T-cell (primary cell): Measurements from ENCODE around the gene HGS. TPM values are rescaled to one million over a fixed set of nuclear protein-coding genes. Genes with fewer than 3 reads are reported as not detected.
"Not testable (repeated sequence)": the region's sequence is repeated elsewhere in the genome, so short reads cannot be mapped to it uniquely, and the experiment has no call there.

Experiments used
- ATAC-seq, 4 experiments: fragments of 200-7000 bp in 3 of 4; fragments of 150-1000 bp in 1 of 4; cut with Tn5 transposase; replicated peaks in 1 of 4; 1 replicate in 3 of 4; 2 replicates in 1 of 4; pipeline ENCODE4 v1.10.0; 2021; ENCODE audit warnings: moderate library complexity in 3 of 4, mild to moderate bottlenecking in 2 of 4, moderate number of reproducible peaks in 1 of 4
- CTCF ChIA-PET, 2 donors: fragments of 300-600 bp; sonication (Branson Sonifier 250); formaldehyde crosslinking; loops; one replicate each; lab custom pipeline; 2022; ENCODE audit warnings: antibody characterized with exemption in 2 of 2; lab: Charles Lee
- POLR2A ChIA-PET, 2 donors: fragments of 300-600 bp; sonication (Branson Sonifier 250); formaldehyde crosslinking; loops; one replicate each; lab custom pipeline; 2022; ENCODE audit warnings: antibody characterized with exemption in 2 of 2; lab: Charles Lee
- DNase-seq, 35 experiments: peaks; one replicate each; pipeline versions ENCODE4 v3.0.0 to v3.0.0-alpha.2; 2013 to 2023
- H3K27ac ChIP-seq: one replicate; pipeline ENCODE4 v1.5.1; 2013; ENCODE audit warnings: low read length
- H3K27me3 ChIP-seq, 2 experiments: replicated peaks in 1 of 2; 1 replicate in 1 of 2; 2 replicates in 1 of 2; pipeline versions ENCODE4 v1.6.1 to v1.7.0; 2013; ENCODE audit warnings: low read length in 1 of 2, mixed read lengths in 1 of 2; ENCODE audit not compliant: control insufficient read depth in 2 of 2, insufficient read depth in 2 of 2; ENCODE audit errors: extremely low read depth in 1 of 2
- H3K36me3 ChIP-seq, 2 donors: 1 replicate in 1 of 2; 2 replicates in 1 of 2; pipeline versions ENCODE4 v1.6.1 to v1.7.0; 2013; ENCODE audit warnings: low read length in 1 of 2; ENCODE audit not compliant: control insufficient read depth in 2 of 2, insufficient read depth in 1 of 2; ENCODE audit errors: extremely low read depth in 1 of 2
- H3K4me1 ChIP-seq, 2 experiments: 1 replicate in 1 of 2; 2 replicates in 1 of 2; pipeline versions ENCODE4 v1.6.1 to v1.7.0; 2013; ENCODE audit warnings: low read length in 2 of 2, mixed read lengths in 1 of 2; ENCODE audit not compliant: insufficient read depth in 2 of 2, control insufficient read depth in 1 of 2; ENCODE audit errors: extremely low read depth in 1 of 2
- H3K4me3 ChIP-seq, 2 donors: 1 replicate in 1 of 2; 2 replicates in 1 of 2; pipeline versions ENCODE4 v1.5.1 to v1.7.0; 2013; ENCODE audit warnings: mild to moderate bottlenecking in 2 of 2, low read length in 1 of 2, moderate library complexity in 1 of 2; ENCODE audit not compliant: control insufficient read depth in 1 of 2; ENCODE audit errors: extremely low read depth in 1 of 2
- H3K9me3 ChIP-seq: 2 replicates; pipeline ENCODE4 v1.7.0; 2013
- H3K27ac Mint-ChIP-seq, 2 donors: one replicate each; pipeline ENCODE4 v1.8.0; 2020 to 2021; ENCODE audit warnings: mild to moderate bottlenecking in 2 of 2, mixed read lengths in 2 of 2
- H3K27me3 Mint-ChIP-seq, 2 donors: one replicate each; pipeline ENCODE4 v1.8.0; 2021 to 2022; ENCODE audit warnings: mixed read lengths in 2 of 2
- H3K36me3 Mint-ChIP-seq: one replicate; pipeline ENCODE4 v1.8.0; 2021; ENCODE audit warnings: mixed read lengths
- H3K4me1 Mint-ChIP-seq, 3 donors: one replicate each; pipeline ENCODE4 v1.8.0; 2020 to 2022; ENCODE audit warnings: mixed read lengths in 3 of 3, mild to moderate bottlenecking in 1 of 3
- H3K4me3 Mint-ChIP-seq, 3 donors: one replicate each; pipeline ENCODE4 v1.8.0; 2020 to 2022; ENCODE audit warnings: mild to moderate bottlenecking in 3 of 3, mixed read lengths in 3 of 3, moderate library complexity in 3 of 3
- H3K9me3 Mint-ChIP-seq, 3 donors: one replicate each; pipeline ENCODE4 v1.8.0; 2020 to 2022; ENCODE audit warnings: mixed read lengths in 3 of 3
- WGBS: methylation state at CpG from one replicate; pipeline ENCODE4 v1.1.5; 2013; ENCODE audit warnings: missing lambda C conversion rate; ENCODE audit not compliant: insufficient coverage; 5-methylcytosine and 5-hydroxymethylcytosine counted together
- total RNA-seq, 35 experiments: library from RNA in 6 of 35; stranded (reverse) in 6 of 35; fragments of 120-200 nt in 1 of 35; gene quantifications; one replicate each; pipeline versions ENCODE4 v1.2.1 to v1.2.4 and lab custom pipeline; 2013 to 2026

Gene HGS
- total RNA-seq, 5 donors from 2014 or later (not counting 1 experiment from before 2014, with no cell fraction given): 114 to 205 (median 181) TPM

DNA sequence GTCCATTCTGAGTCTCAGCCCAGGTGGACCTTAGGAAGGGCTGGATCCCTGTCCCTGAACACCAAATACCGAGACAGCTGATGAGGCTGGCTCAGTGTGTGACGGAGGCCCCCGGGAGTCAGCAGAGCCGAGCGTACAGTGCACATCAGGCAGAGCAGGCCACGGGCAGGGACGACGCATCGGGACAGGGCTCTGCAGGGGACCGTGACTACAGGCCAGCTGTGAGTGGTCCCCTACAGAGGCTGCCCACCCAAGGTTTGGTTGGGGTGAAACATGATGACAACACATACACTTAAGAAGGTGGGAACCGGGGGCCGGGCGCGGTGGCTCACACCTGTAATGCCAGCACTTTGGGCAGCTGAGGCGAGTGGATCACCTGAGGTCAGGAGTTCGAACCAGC, 10.9 kb upstream of the HGS start:
- peaks cover 0 to 16% of the 10 kb centered on the region in 2 experiments for H3K4me1 ChIP-seq
- WGBS: 88% methylated on average over 6 of the region's 16 CpGs
- ChIA-PET POLR2A (no interaction called here), CTCF (no interaction called here)
- no peak overlapping the region for H3K4me3 ChIP-seq
- Mint-ChIP-seq H3K4me1 (peaks cover 12 to 16% (median 13%) of the 10 kb centered on the region in 3 donors), H3K27me3 (no peaks in the 10 kb centered on the region), H3K27ac (no peak overlapping the region), H3K36me3 (peaks cover under 1% of the 10 kb centered on the region), H3K4me3 (no peak overlapping the region), H3K9me3 (no peaks in the 10 kb centered on the region)
- no peaks in the 10 kb centered on the region for H3K9me3 ChIP-seq
- H3K36me3 ChIP-seq: peaks cover 16 to 51% of the 10 kb centered on the region in 2 donors
- ATAC-seq (no peak), DNase-seq (no peak)
- no peaks in the 10 kb centered on the region for H3K27me3 ChIP-seq
- no peak overlapping the region for H3K27ac ChIP-seq

DNA sequence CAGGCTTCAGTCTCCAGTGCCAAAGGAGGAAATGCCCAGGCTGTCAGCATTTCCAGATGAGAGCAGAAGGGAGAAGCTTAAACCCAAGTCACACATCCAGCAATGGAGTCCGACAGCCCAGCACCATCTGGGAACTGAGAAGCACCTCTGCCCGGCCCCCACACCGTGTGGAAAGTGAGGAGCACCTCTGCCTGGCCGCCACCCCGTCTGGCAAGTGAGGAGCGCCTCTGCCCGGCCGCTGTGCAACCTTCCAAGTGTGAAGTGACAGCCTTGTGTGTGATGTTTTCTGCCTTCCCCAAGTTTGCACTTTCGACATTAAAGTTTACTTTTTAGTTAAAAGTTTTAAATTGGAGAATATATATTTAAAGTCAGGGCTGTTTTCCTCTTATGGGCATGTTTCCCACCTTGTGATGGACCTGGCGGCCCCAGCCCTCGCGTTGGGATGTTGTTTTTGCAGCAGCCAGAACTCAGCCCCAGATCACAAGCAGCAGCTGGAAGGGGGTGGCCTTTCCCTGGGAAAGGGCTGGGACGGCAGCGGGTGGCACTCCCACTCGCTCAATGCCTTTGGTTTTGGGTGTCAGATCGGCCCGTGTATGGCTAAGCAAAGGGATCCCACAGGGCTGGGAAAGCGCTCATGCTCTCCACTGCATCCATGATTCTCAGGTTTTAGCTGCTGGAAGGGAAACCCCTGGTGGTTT, 10.1 kb upstream of the HGS start:
- H3K27me3 Mint-ChIP-seq: no peaks in the 10 kb centered on the region
- Histone ChIP-seq H3K27ac (no peak overlapping the region), H3K4me3 (no peak overlapping the region), H3K27me3 (no peaks in the 10 kb centered on the region), H3K36me3 (peaks cover 16 to 46% of the 10 kb centered on the region in 2 donors), H3K4me1 (peaks cover 0 to 9% of the 10 kb centered on the region in 2 experiments), H3K9me3 (no peaks in the 10 kb centered on the region)
- H3K4me3 Mint-ChIP-seq: no peak overlapping the region
- H3K9me3 Mint-ChIP-seq: no peaks in the 10 kb centered on the region
- DNase-seq (no peak), ATAC-seq (no peak)
- POLR2A ChIA-PET: no interaction called here
- CTCF ChIA-PET: no interaction called here
- H3K36me3 Mint-ChIP-seq: no peaks in the 10 kb centered on the region
- H3K4me1 Mint-ChIP-seq: peaks cover 6 to 8% (median 7%) of the 10 kb centered on the region in 3 donors
- no peak overlapping the region for H3K27ac Mint-ChIP-seq
- WGBS: 83% methylated on average over 14 of the region's 18 CpGs

DNA sequence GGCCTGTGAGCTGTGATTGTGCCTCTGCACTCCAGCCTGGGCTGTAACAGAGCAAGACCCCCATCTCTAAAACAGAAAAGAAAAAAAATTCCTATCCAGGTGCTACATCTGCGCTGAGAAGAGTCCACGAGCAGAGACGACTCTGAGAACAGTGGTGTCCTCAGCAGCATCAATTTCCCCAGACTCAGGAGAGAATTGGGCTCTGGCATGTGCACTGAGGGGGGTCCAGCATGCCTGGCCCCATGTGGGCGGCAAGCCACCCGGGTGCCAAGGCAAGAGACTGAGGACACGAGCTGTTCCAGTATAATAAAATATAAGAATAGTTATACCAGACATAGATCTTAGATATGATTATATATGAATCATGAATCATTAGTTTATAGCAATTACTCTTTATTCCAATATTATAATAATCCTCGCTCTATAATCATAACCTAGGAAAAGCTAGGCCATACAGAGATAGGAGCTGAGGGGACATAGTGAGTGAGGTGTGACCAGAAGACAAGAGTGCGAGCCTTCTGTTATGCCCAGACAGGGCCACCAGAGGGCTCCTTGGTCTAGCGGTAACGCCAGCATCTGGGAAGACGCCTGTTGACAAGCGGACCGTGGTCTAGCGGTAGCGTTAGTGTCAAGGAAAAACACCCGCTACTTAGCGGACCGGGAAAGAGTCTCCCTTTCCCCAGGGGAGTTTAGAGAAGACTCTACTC, 8.1 kb upstream of the HGS start:
- H3K27ac ChIP-seq, H3K36me3 Mint-ChIP-seq, H3K27me3 ChIP-seq, H3K4me1 ChIP-seq, CTCF ChIA-PET, H3K27ac Mint-ChIP-seq, H3K4me3 ChIP-seq, ATAC-seq, H3K4me3 Mint-ChIP-seq, H3K9me3 Mint-ChIP-seq, H3K27me3 Mint-ChIP-seq, H3K9me3 ChIP-seq, POLR2A ChIA-PET: not testable (repeated sequence)
- peak in 9 of 35 experiments; percentile 12 to 38 (median 24) for DNase-seq
- peaks cover 6 to 12% (median 8%) of the 10 kb centered on the region in 3 donors for H3K4me1 Mint-ChIP-seq
- peaks cover 12 to 28% of the 10 kb centered on the region in 2 donors for H3K36me3 ChIP-seq
- WGBS: 80% methylated on average over 4 of the region's 18 CpGs

DNA sequence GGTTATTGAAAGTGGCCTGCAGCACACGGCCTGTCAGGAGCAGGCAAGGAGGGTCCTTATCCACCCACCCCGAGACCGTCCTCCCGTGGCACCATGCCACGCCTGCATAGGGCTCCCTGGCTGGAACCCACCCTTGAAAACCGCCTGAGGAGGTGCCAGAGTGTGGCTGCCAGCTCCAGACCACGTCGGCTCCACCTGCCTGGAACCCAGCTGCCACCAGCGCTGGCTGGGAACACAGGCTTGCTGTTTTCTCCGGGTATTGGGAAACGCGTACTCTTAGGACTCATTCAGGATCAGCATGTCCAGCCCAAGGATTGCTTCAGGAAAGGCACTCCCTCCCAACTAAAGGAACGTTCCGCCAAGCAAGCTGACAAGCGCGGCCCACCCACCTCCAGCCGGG, 6.9 kb upstream of the HGS start:
- no peak for DNase-seq
- CTCF ChIA-PET: no interaction called here

DNA sequence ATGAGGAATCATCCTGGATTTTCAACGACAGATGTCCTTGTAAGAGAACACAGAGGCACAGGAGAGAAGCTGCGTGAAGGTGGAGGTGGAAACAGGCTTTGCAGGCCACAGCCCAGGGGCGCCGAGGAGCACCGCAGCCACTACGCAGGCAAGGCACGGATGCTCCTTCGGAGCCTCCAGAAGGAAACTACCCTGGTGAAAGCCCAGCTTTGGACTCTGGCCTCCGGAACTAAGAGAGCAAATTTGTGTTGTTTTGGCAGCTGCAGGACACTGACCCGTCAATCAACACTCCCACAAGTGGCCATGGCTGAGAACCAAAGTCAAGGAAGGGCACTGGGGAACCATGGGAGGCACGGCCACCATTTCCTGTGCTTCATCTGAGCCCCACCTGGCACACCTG, 3.7 kb upstream of the HGS start:
- H3K27me3 ChIP-seq: no peaks in the 10 kb centered on the region
- H3K4me3 Mint-ChIP-seq: no peak overlapping the region
- H3K27me3 Mint-ChIP-seq: no peaks in the 10 kb centered on the region
- H3K9me3 ChIP-seq: no peaks in the 10 kb centered on the region
- ChIA-PET POLR2A (no interaction called here), CTCF (no interaction called here)
- H3K9me3 Mint-ChIP-seq: no peaks in the 10 kb centered on the region
- H3K4me1 Mint-ChIP-seq: peaks cover 29 to 35% (median 33%) of the 10 kb centered on the region in 3 donors
- H3K27ac Mint-ChIP-seq: no peak overlapping the region
- no peak overlapping the region for H3K4me3 ChIP-seq
- 96% methylated on average over 9 of the region's 11 CpGs for WGBS
- no peak for ATAC-seq
- H3K36me3 Mint-ChIP-seq: peaks cover 3% of the 10 kb centered on the region
- peaks cover 7 to 27% of the 10 kb centered on the region in 2 experiments for H3K4me1 ChIP-seq
- peaks cover 0 to 3% of the 10 kb centered on the region in 2 donors for H3K36me3 ChIP-seq
- H3K27ac ChIP-seq: no peak overlapping the region
- no peak for DNase-seq

More for the DNA sequence above, 6.9 kb upstream of the HGS start:
- WGBS: 96% methylated on average over 16 of the region's 17 CpGs
- POLR2A ChIA-PET: interaction anchor here in 1 of 2 donors (0.6 kb wide), 1 partner anchor 9 kb away, joined by 3 read pairs; no protein-coding TSS in a partner anchor
- H3K27ac Mint-ChIP-seq: no peak overlapping the region
- H3K4me3 Mint-ChIP-seq: no peak overlapping the region
- H3K4me3 ChIP-seq: no peak overlapping the region
- H3K4me1 Mint-ChIP-seq: peaks cover 9 to 14% (median 12%) of the 10 kb centered on the region in 3 donors
- H3K27me3 Mint-ChIP-seq: no peaks in the 10 kb centered on the region
- H3K36me3 ChIP-seq: peaks cover 9 to 20% of the 10 kb centered on the region in 2 donors
- H3K27me3 ChIP-seq: no peaks in the 10 kb centered on the region
- H3K4me1 ChIP-seq: peaks cover 0 to 4% of the 10 kb centered on the region in 2 experiments
- H3K9me3 ChIP-seq: no peaks in the 10 kb centered on the region
- no peaks in the 10 kb centered on the region for H3K36me3 Mint-ChIP-seq
- H3K9me3 Mint-ChIP-seq: no peaks in the 10 kb centered on the region
- no peak overlapping the region for H3K27ac ChIP-seq
- ATAC-seq: no peak

DNA sequence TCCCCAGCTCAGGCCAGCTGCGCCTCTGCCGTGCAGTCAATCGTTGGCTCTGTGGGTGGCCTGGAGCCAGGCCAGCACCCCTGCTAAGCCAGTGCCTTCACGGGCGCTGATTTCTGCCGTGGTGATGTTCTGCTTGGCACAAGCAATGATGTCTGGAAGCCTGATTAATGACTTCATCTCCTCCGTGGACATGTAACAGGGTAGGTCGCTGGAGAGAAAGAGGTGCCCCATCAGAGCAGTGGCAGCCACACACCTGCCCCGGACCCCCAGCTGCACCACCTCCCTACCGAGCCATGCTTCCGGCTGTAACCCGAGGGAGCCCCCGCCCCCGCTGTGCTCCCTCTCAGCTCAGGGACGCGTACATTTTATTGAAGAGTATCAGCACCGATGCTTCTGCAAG, 2.1 kb upstream of the HGS start:
- peaks cover 9 to 38% of the 10 kb centered on the region in 2 experiments for H3K4me1 ChIP-seq
- no peaks in the 10 kb centered on the region for H3K27me3 Mint-ChIP-seq
- H3K4me3 Mint-ChIP-seq: peak overlapping the region in 1 of 3 donors; percentile 92
- H3K9me3 Mint-ChIP-seq: no peaks in the 10 kb centered on the region
- H3K4me1 Mint-ChIP-seq: peaks cover 31 to 38% (median 33%) of the 10 kb centered on the region in 3 donors
- no peak overlapping the region for H3K4me3 ChIP-seq
- H3K9me3 ChIP-seq: no peaks in the 10 kb centered on the region
- no peaks in the 10 kb centered on the region for H3K27me3 ChIP-seq
- WGBS: 93% methylated on average over 12 of the region's 17 CpGs
- H3K36me3 Mint-ChIP-seq: peaks cover 7% of the 10 kb centered on the region
- ATAC-seq (no peak), DNase-seq (no peak)
- POLR2A ChIA-PET: interaction anchor here in 1 of 2 donors (1.6 kb wide), 1 partner anchor 10 kb away, joined by 3 read pairs; no protein-coding TSS in a partner anchor
- no peak overlapping the region for H3K27ac ChIP-seq
- H3K27ac Mint-ChIP-seq: no peak overlapping the region
- H3K36me3 ChIP-seq: peaks cover 1 to 11% of the 10 kb centered on the region in 2 donors
- CTCF ChIA-PET: no interaction called here
